ENCODE results near the gene SRD5A2.

DNA sequence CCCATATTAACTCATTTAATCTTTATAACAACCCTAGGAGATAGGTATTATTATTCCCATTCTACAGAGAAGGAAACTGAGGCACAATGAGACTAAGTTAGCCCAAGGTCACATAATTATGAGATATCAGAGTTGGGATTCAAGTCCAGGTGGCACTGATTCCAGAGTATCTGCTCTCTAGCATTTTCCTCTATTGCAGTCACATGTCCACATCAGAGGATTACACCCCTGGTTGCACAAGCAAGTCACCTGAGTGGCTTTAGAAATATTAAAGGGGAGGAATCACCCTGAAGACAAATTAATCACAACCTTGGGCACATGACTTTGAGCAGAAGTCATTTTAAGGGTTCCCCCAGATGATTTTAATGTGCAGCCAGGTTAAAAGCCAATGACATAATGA, 23.8 kb downstream of the SRD5A2 start:
- TF ChIP-seq SP1 (IDR thresholded peaks at IDR 0.05) (no peak), SUZ12 (IDR thresholded peaks at IDR 0.05) (no peak), ELF4 (IDR thresholded peaks at IDR 0.05) (no peak), L3MBTL2 (conservative IDR thresholded peaks at IDR 0.05) (no peak), FOXM1 (IDR thresholded peaks at IDR 0.05; ENCODE audit: borderline replicate concordance) (no peak), BHLHE40 (IDR thresholded peaks at IDR 0.05; ENCODE audit: borderline replicate concordance) (no peak), NFRKB (IDR thresholded peaks at IDR 0.05) (no peak)
- TF ChIP-seq, protein P1, sequence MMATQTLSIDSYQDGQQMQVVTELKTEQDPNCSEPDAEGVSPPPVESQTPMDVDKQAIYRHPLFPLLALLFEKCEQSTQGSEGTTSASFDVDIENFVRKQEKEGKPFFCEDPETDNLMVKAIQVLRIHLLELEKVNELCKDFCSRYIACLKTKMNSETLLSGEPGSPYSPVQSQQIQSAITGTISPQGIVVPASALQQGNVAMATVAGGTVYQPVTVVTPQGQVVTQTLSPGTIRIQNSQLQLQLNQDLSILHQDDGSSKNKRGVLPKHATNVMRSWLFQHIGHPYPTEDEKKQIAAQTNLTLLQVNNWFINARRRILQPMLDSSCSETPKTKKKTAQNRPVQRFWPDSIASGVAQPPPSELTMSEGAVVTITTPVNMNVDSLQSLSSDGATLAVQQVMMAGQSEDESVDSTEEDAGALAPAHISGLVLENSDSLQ (IDR thresholded peaks at IDR 0.05): no peak
